Nephron (organoid): Measurements from ENCODE around the gene SMIM21.

Experiments used
- H3K27ac Mint-ChIP-seq, 3 experiments: 2 replicates each; pipeline ENCODE4 v1.8.0; 2020; ENCODE audit warnings: mixed read lengths in 3 of 3, mild to moderate bottlenecking in 2 of 3, moderate library complexity in 1 of 3
- H3K27me3 Mint-ChIP-seq: 2 replicates; pipeline ENCODE4 v1.8.0; 2021; ENCODE audit warnings: low read depth, mild to moderate bottlenecking, moderate library complexity, mixed read lengths
- H3K36me3 Mint-ChIP-seq: 2 replicates; pipeline ENCODE4 v1.8.0; 2020; ENCODE audit warnings: low read depth, mixed read lengths
- H3K4me1 Mint-ChIP-seq: 2 replicates; pipeline ENCODE4 v1.8.0; 2020; ENCODE audit warnings: mixed read lengths
- H3K4me3 Mint-ChIP-seq, 3 experiments: 2 replicates each; pipeline ENCODE4 v1.8.0; 2020; ENCODE audit warnings: mild to moderate bottlenecking in 3 of 3, mixed read lengths in 3 of 3, moderate library complexity in 2 of 3
- H3K9me3 Mint-ChIP-seq: 2 replicates; pipeline ENCODE4 v1.8.0; 2020; ENCODE audit warnings: mixed read lengths
- CTCF ChIP-seq, 3 experiments: fragments of 200-600 bp; sonication (generic); IDR thresholded peaks; one replicate each; pipeline ENCODE4 v1.5.0; 2021; ENCODE audit warnings: antibody characterized with exemption in 3 of 3; ENCODE audit not compliant: unreplicated experiment in 3 of 3

Gene SMIM21

GRCh38 chr18:75378376-75379315 is 48.9 kb downstream of the SMIM21 start:
- peaks cover 3% of the 10 kb centered on the region for H3K9me3 Mint-ChIP-seq
- peaks cover 37% of the 10 kb centered on the region for H3K4me1 Mint-ChIP-seq
- peak overlapping the region in 1 of 3 experiments; percentile 2 for H3K4me3 Mint-ChIP-seq
- peaks cover 5% of the 10 kb centered on the region for H3K27me3 Mint-ChIP-seq
- TF ChIP-seq CTCF (IDR thresholded peaks at IDR 0.05; ENCODE audit: unreplicated experiment in 3 of 3) = no peak
- H3K27ac Mint-ChIP-seq = peak overlapping the region; percentile 4 to 84 (median 50)
- no peaks in the 10 kb centered on the region for H3K36me3 Mint-ChIP-seq

- Mint-ChIP-seq H3K27me3 (peaks cover 5% of the 10 kb centered on the region), H3K4me1 (peaks cover 37% of the 10 kb centered on the region), H3K27ac (peak overlapping the region; percentile 4 to 84 (median 50)), H3K4me3 (peak overlapping the region in 1 of 3 experiments; percentile 2), H3K9me3 (peaks cover 3% of the 10 kb centered on the region), H3K36me3 (no peaks in the 10 kb centered on the region)
- TF ChIP-seq CTCF (IDR thresholded peaks at IDR 0.05; ENCODE audit: unreplicated experiment in 3 of 3) = no peak
Observed at GRCh38 chr18:75377926-75378325, 49.6 kb downstream of the SMIM21 start.

GRCh38 chr18:75377258-75377657 is 50.2 kb downstream of the SMIM21 start:
- Mint-ChIP-seq H3K4me3 (no peak overlapping the region), H3K9me3 (peaks cover 3% of the 10 kb centered on the region)

GRCh38 chr18:75376004-75376403 is 51.5 kb downstream of the SMIM21 start:
- H3K9me3 Mint-ChIP-seq = peaks cover 3% of the 10 kb centered on the region
- peaks cover 39% of the 10 kb centered on the region for H3K4me1 Mint-ChIP-seq
- peaks cover 5% of the 10 kb centered on the region for H3K27me3 Mint-ChIP-seq
- no peak overlapping the region for H3K27ac Mint-ChIP-seq
- H3K36me3 Mint-ChIP-seq = no peaks in the 10 kb centered on the region
- no peak for TF ChIP-seq CTCF (IDR thresholded peaks at IDR 0.05; ENCODE audit: unreplicated experiment in 3 of 3)
- no peak overlapping the region for H3K4me3 Mint-ChIP-seq

More at GRCh38 chr18:75377258-75377657, 50.2 kb downstream of the SMIM21 start:
- H3K36me3 Mint-ChIP-seq = no peaks in the 10 kb centered on the region
- peaks cover 37% of the 10 kb centered on the region for H3K4me1 Mint-ChIP-seq
- peak overlapping the region in 1 of 3 experiments; percentile 4 for H3K27ac Mint-ChIP-seq
- no peak for TF ChIP-seq CTCF (IDR thresholded peaks at IDR 0.05; ENCODE audit: unreplicated experiment in 3 of 3)
- peaks cover 5% of the 10 kb centered on the region for H3K27me3 Mint-ChIP-seq

- H3K27me3 Mint-ChIP-seq = peaks cover 12% of the 10 kb centered on the region
Observed at GRCh38 chr18:75375341-75375740, 52.2 kb downstream of the SMIM21 start.

More at GRCh38 chr18:75375341-75375740, 52.2 kb downstream of the SMIM21 start:
- H3K9me3 Mint-ChIP-seq = peaks cover 3% of the 10 kb centered on the region
- H3K4me3 Mint-ChIP-seq = no peak overlapping the region
- TF ChIP-seq CTCF (IDR thresholded peaks at IDR 0.05; ENCODE audit: unreplicated experiment in 3 of 3) = no peak
- no peak overlapping the region for H3K27ac Mint-ChIP-seq
- H3K4me1 Mint-ChIP-seq = peaks cover 45% of the 10 kb centered on the region
- no peaks in the 10 kb centered on the region for H3K36me3 Mint-ChIP-seq
